ENCODE data around the gene CNTRL.
"Not testable (repeated sequence)": the region's sequence is repeated elsewhere in the genome, so short reads cannot be mapped to it uniquely, and the experiment has no call there.

DNA sequence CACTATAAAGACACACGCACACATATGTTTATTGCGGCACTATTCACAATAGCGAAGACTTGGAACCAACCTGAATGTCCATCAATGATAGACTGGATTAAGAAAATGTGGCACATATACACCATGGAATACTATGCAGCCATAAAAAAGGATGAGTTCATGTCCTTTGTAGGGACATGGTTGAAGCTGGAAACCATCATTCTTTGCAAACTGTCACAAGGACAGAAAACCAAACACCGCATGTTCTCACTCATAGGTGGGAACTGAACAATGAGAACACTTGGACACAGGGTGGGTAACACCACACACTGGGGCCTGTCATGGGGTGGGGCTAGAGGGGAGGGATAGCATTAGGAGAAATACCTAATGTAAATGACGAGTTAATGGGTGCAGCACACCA is 29.3 kb downstream of the CNTRL start:
- not testable (repeated sequence) for TF ChIP-seq TEAD4 (IDR thresholded peaks at IDR 0.05; ENCODE audit: borderline replicate concordance, insufficient read depth); TCF12 (IDR thresholded peaks at IDR 0.05); EP300 (IDR thresholded peaks at IDR 0.05; ENCODE audit: borderline replicate concordance in 1 of 2, low read depth in 1 of 2, low read length in 1 of 2); FOXJ3 (CRISPR knock-in tag; IDR thresholded peaks at IDR 0.05); RFX5 (IDR thresholded peaks at IDR 0.05; ENCODE audit: low read length); RXRA (IDR thresholded peaks at IDR 0.05; ENCODE audit: borderline replicate concordance, low read depth); SIN3A (IDR thresholded peaks at IDR 0.05; ENCODE audit: borderline replicate concordance, low read depth, low read length)
- TF ChIP-seq, protein P1, sequence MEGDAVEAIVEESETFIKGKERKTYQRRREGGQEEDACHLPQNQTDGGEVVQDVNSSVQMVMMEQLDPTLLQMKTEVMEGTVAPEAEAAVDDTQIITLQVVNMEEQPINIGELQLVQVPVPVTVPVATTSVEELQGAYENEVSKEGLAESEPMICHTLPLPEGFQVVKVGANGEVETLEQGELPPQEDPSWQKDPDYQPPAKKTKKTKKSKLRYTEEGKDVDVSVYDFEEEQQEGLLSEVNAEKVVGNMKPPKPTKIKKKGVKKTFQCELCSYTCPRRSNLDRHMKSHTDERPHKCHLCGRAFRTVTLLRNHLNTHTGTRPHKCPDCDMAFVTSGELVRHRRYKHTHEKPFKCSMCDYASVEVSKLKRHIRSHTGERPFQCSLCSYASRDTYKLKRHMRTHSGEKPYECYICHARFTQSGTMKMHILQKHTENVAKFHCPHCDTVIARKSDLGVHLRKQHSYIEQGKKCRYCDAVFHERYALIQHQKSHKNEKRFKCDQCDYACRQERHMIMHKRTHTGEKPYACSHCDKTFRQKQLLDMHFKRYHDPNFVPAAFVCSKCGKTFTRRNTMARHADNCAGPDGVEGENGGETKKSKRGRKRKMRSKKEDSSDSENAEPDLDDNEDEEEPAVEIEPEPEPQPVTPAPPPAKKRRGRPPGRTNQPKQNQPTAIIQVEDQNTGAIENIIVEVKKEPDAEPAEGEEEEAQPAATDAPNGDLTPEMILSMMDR (IDR thresholded peaks at IDR 0.05): not testable (repeated sequence)
- TF ChIP-seq, protein P2, sequence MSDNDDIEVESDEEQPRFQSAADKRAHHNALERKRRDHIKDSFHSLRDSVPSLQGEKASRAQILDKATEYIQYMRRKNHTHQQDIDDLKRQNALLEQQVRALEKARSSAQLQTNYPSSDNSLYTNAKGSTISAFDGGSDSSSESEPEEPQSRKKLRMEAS (IDR thresholded peaks at IDR 0.05; ENCODE audit: low read depth): not testable (repeated sequence)
- TF ChIP-seq, protein P3, sequence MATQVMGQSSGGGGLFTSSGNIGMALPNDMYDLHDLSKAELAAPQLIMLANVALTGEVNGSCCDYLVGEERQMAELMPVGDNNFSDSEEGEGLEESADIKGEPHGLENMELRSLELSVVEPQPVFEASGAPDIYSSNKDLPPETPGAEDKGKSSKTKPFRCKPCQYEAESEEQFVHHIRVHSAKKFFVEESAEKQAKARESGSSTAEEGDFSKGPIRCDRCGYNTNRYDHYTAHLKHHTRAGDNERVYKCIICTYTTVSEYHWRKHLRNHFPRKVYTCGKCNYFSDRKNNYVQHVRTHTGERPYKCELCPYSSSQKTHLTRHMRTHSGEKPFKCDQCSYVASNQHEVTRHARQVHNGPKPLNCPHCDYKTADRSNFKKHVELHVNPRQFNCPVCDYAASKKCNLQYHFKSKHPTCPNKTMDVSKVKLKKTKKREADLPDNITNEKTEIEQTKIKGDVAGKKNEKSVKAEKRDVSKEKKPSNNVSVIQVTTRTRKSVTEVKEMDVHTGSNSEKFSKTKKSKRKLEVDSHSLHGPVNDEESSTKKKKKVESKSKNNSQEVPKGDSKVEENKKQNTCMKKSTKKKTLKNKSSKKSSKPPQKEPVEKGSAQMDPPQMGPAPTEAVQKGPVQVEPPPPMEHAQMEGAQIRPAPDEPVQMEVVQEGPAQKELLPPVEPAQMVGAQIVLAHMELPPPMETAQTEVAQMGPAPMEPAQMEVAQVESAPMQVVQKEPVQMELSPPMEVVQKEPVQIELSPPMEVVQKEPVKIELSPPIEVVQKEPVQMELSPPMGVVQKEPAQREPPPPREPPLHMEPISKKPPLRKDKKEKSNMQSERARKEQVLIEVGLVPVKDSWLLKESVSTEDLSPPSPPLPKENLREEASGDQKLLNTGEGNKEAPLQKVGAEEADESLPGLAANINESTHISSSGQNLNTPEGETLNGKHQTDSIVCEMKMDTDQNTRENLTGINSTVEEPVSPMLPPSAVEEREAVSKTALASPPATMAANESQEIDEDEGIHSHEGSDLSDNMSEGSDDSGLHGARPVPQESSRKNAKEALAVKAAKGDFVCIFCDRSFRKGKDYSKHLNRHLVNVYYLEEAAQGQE (IDR thresholded peaks at IDR 0.05; ENCODE audit: low read depth, low read length): not testable (repeated sequence)
